GM19238 (cell line): Measurements from ENCODE around the gene ITPR1.

Experiments used
- DNase-seq: peaks from one replicate; pipeline ENCODE4 v3.0.0; 2011; ENCODE audit warnings: low spot score; ENCODE audit not compliant: insufficient read length

Gene ITPR1

GRCh38 chr3:4564928-4565586, 71.9 kb downstream of the ITPR1 start:
- no peak for DNase-seq

- no peak for DNase-seq
These were observed 72.8 kb downstream of the ITPR1 start for GRCh38 chr3:4565809-4566501.

- DNase-seq = no peak
These were observed 75.7 kb downstream of the ITPR1 start for GRCh38 chr3:4568841-4569240.

GRCh38 chr3:4570840-4571621, 77.9 kb downstream of the ITPR1 start:
- DNase-seq = no peak

- DNase-seq = no peak
These were observed 78.7 kb downstream of the ITPR1 start for GRCh38 chr3:4571690-4572334.

- DNase-seq = no peak
These were observed 80.0 kb downstream of the ITPR1 start for GRCh38 chr3:4573153-4573552.

- DNase-seq = no peak
These were observed 81.3 kb downstream of the ITPR1 start for GRCh38 chr3:4574426-4574965.

- no peak for DNase-seq
These were observed 82.2 kb downstream of the ITPR1 start for GRCh38 chr3:4575381-4575780.

- DNase-seq = no peak
These were observed 84.6 kb downstream of the ITPR1 start for GRCh38 chr3:4577721-4578120.

GRCh38 chr3:4580346-4581123, 87.4 kb downstream of the ITPR1 start:
- DNase-seq = no peak

GRCh38 chr3:4581124-4581424, 87.9 kb downstream of the ITPR1 start:
- DNase-seq = no peak

GRCh38 chr3:4581498-4581897, 88.3 kb downstream of the ITPR1 start:
- no peak for DNase-seq

GRCh38 chr3:4581920-4582611, 88.9 kb downstream of the ITPR1 start:
- DNase-seq = no peak

GRCh38 chr3:4582624-4583023, 89.5 kb downstream of the ITPR1 start:
- no peak for DNase-seq

- DNase-seq = no peak
These were observed 90.3 kb downstream of the ITPR1 start for GRCh38 chr3:4583416-4583815.

GRCh38 chr3:4584456-4585249, 91.5 kb downstream of the ITPR1 start:
- DNase-seq = peak; percentile 16

- DNase-seq = no peak
These were observed 93.2 kb downstream of the ITPR1 start for GRCh38 chr3:4586381-4586780.

GRCh38 chr3:4587061-4587837, 94.1 kb downstream of the ITPR1 start:
- no peak for DNase-seq

GRCh38 chr3:4587838-4588105, 94.6 kb downstream of the ITPR1 start:
- DNase-seq = no peak
